Calu3 (cell line): ENCODE results near the gene MT1B. TPM values are rescaled to one million over a fixed set of nuclear protein-coding genes. Genes with fewer than 3 reads are reported as not detected.
A peak's percentile ranks its signal among the peaks of the same experiment; 100 is the strongest.

Experiments used
- Bru-seq: library from RNA; stranded (reverse); fragments of 400-500 nt; gene quantifications from one replicate; lab custom pipeline; 2021; lab: Mats Ljungman, UMichigan
- BruChase-seq, 2 experiments: library from RNA; stranded (reverse); fragments of 400-500 nt; gene quantifications; one replicate each; lab custom pipeline; 2021; lab: Mats Ljungman, UMichigan
- BruUV-seq: library from RNA; stranded (reverse); fragments of 400-500 nt; replicated peaks from 2 replicates; lab custom pipeline; 2021; lab: Mats Ljungman, UMichigan
- CTCF ChIA-PET: fragments of 300-600 bp; sonication (Branson Sonifier 250); formaldehyde crosslinking; loops from one replicate; lab custom pipeline; 2022; ENCODE audit warnings: antibody characterized with exemption; lab: Charles Lee
- DNase-seq: peaks from one replicate; pipeline ENCODE4 v3.0.0; 2022
- H3K27ac Mint-ChIP-seq: one replicate; pipeline ENCODE4 v1.8.0; 2022; ENCODE audit warnings: mixed read lengths; ENCODE audit not compliant: unreplicated experiment
- H3K27me3 Mint-ChIP-seq: one replicate; pipeline ENCODE4 v1.8.0; 2022; ENCODE audit warnings: mixed read lengths; ENCODE audit not compliant: unreplicated experiment
- H3K36me3 Mint-ChIP-seq: one replicate; pipeline ENCODE4 v1.8.0; 2022; ENCODE audit warnings: mild to moderate bottlenecking, moderate library complexity, mixed read lengths; ENCODE audit not compliant: insufficient read depth, unreplicated experiment
- H3K4me1 Mint-ChIP-seq: one replicate; pipeline ENCODE4 v1.8.0; 2022; ENCODE audit warnings: mild to moderate bottlenecking, low read depth, mixed read lengths; ENCODE audit not compliant: unreplicated experiment
- H3K4me3 Mint-ChIP-seq: one replicate; pipeline ENCODE4 v1.8.0; 2022; ENCODE audit warnings: mild to moderate bottlenecking, low read depth, moderate library complexity, mixed read lengths; ENCODE audit not compliant: unreplicated experiment
- H3K9me3 Mint-ChIP-seq: one replicate; pipeline ENCODE4 v1.8.0; 2022; ENCODE audit warnings: low read depth, mixed read lengths; ENCODE audit not compliant: unreplicated experiment
- intact Hi-C: fragments of 100-400 bp; cut with micrococcal nuclease; formaldehyde crosslinking; loops from one replicate; pipeline ENCODE4 v1.10.0; 2022; ENCODE audit not compliant: unreplicated experiment
- long read RNA-seq: library from polyadenylated mRNA; stranded (forward); transcript quantifications from one replicate; pipeline ENCODE4 v2.0.0, GENCODE V29; 2022
- total RNA-seq: library from RNA; stranded (reverse); gene quantifications from 2 replicates; pipeline ENCODE4 v1.2.3, GENCODE V29; 2022
- TF ChIP-seq, protein P1 (sequence below): fragments of 200-600 bp; IDR thresholded peaks from one replicate; pipeline ENCODE4 v1.8.0; 2022; ENCODE audit warnings: antibody characterized with exemption; ENCODE audit not compliant: unreplicated experiment

MT1B gene
- total RNA-seq: not detected in 2 replicates
- Bru-seq, nascent RNA: not detected
- not detected for BruChase-seq, experiment 1, labeled RNA remaining after a 6-hour chase
- BruChase-seq, experiment 2, labeled RNA remaining after a 2-hour chase: not detected
- long read RNA-seq: 0 reads

DNA sequence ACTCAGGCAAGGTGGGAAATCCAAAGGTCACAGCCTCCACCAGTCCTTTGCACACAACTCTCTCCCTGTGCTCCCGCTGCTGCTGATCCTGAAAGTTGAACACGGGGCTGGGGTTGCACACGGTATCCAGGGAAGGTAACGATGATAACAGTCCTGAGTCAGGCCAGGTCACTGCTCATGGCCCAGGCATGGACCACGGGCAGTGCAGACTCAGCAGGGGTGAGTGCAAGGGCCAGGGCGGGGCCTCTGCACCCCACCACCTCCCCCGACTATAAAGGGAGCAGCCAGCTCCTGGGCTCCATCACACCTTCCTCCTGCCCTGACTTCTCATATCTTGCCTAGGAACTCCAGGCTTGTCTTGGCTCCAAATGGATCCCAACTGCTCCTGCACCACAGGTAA, at the start of gene MT1B:
Gene MT1B, plus strand, starts transcription at position 301 of the 400 bp plus-strand sequence. Its CDS starts 68 bp downstream, at position 369.
- no peak within 1 kb of the TSS for H3K27ac Mint-ChIP-seq
- DNase-seq: no peak
- CTCF ChIA-PET: no interaction called here
- no peak within 1 kb of the TSS for H3K4me3 Mint-ChIP-seq
- peaks cover 58% of the 10 kb centered on the region for H3K27me3 Mint-ChIP-seq
- no TSS peak for BruUV-seq
- no peaks in the 10 kb centered on the region for H3K36me3 Mint-ChIP-seq
- H3K4me1 Mint-ChIP-seq: no peaks in the 10 kb centered on the region
- intact Hi-C loops: no loop called here
- TF ChIP-seq, protein P1, sequence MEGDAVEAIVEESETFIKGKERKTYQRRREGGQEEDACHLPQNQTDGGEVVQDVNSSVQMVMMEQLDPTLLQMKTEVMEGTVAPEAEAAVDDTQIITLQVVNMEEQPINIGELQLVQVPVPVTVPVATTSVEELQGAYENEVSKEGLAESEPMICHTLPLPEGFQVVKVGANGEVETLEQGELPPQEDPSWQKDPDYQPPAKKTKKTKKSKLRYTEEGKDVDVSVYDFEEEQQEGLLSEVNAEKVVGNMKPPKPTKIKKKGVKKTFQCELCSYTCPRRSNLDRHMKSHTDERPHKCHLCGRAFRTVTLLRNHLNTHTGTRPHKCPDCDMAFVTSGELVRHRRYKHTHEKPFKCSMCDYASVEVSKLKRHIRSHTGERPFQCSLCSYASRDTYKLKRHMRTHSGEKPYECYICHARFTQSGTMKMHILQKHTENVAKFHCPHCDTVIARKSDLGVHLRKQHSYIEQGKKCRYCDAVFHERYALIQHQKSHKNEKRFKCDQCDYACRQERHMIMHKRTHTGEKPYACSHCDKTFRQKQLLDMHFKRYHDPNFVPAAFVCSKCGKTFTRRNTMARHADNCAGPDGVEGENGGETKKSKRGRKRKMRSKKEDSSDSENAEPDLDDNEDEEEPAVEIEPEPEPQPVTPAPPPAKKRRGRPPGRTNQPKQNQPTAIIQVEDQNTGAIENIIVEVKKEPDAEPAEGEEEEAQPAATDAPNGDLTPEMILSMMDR: no peak
- H3K9me3 Mint-ChIP-seq: no peaks in the 10 kb centered on the region

DNA sequence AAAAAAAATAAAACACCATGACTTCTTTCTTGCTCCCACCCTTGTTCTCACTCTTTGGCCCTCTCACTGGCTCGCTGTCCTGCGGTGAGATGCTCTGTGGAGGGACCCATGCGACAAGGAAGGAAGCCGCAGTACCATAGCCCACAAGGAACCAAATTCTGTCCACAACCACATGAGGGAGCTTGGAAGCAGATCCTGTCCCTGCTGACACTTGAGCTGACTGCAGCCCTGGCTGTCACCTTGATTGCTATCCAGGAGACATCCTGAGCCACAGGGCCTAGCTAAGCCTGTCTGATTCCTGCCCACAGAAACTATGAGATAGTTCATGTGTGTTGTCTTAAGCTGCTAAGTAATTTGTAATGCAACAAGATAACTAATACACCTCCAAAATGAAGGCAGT, 48.1 kb upstream of the MT1B start:
- TF ChIP-seq, protein P1: peak; percentile 40
- intact Hi-C loops: loop anchor here (1.0 kb wide), 1 partner anchor 99 kb away; no protein-coding TSS in a partner anchor
- CTCF ChIA-PET: interaction anchor here (0.5 to 4.2 kb wide), 9 partner anchors 15 to 660 kb away, joined by 3 to 71 read pairs (median 4); partner anchors contain the start of gene MT1F
- Mint-ChIP-seq H3K27me3 (peaks cover 29% of the 10 kb centered on the region), H3K4me3 (no peak overlapping the region), H3K4me1 (peaks cover 20% of the 10 kb centered on the region), H3K27ac (no peak overlapping the region), H3K36me3 (peaks cover 8% of the 10 kb centered on the region), H3K9me3 (no peaks in the 10 kb centered on the region)
- BruUV-seq: no TSS peak
- peak; percentile 66 for DNase-seq

DNA sequence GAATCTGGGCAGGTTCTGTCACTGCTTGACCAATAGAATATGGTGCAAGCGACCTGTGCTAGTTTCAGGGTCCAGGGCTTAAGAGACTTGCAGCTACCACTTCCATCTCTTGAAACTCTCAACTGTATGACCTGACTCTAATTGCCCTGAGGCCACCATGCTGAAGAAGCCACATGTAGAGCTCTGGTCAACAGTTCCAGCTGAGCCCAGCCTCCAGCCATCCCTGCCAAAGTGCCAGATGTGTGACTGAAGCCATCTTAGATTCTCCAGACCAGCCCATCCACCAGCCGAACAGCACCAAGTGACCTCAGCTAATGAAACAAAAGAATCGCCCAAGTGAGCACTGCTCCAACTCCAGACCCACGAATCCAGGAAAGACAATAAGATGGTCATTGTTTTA, 46.7 kb upstream of the MT1B start:
- Mint-ChIP-seq H3K27me3 (peaks cover 27% of the 10 kb centered on the region), H3K4me3 (no peak overlapping the region)

DNA sequence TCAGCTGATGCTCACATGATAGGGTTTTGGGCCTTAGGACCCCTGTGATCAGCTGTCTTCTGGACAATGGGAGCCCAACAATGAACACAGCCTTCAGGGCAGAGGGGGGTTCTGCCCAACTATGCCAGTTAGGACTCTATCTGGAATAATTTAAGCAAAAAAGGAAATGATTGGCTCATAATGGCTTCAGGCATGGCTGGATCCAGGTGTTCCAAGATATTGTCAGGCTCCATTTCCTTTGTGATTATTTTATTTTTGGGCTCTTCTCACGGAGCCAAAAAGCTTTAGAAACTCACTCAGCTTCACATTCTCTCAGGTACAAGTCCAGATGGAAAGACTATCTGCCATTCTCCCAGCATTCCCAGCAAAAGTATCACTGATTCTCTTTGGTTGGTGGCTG, 46.2 kb upstream of the MT1B start:
- Mint-ChIP-seq H3K27ac (no peak overlapping the region), H3K4me1 (peaks cover 32% of the 10 kb centered on the region), H3K36me3 (peaks cover 18% of the 10 kb centered on the region), H3K4me3 (no peak overlapping the region), H3K27me3 (peaks cover 22% of the 10 kb centered on the region), H3K9me3 (no peaks in the 10 kb centered on the region)
- CTCF ChIA-PET: interaction anchor here (0.6 to 4.2 kb wide), 4 partner anchors 14 to 988 kb away, joined by 3 to 71 read pairs (median 4); no protein-coding TSS in a partner anchor
- intact Hi-C loops: no loop called here
- TF ChIP-seq, protein P1: no peak
- no peak for DNase-seq
- no TSS peak for BruUV-seq

More for the DNA sequence above, 46.7 kb upstream of the MT1B start:
- BruUV-seq: no TSS peak
- H3K4me1 Mint-ChIP-seq: peaks cover 32% of the 10 kb centered on the region
- H3K36me3 Mint-ChIP-seq: peaks cover 18% of the 10 kb centered on the region
- H3K9me3 Mint-ChIP-seq: no peaks in the 10 kb centered on the region
- intact Hi-C loops: no loop called here
- CTCF ChIA-PET: interaction anchor here (0.6 to 4.2 kb wide), 3 partner anchors 15 to 1419 kb away, joined by 3 to 71 read pairs (median 3); no protein-coding TSS in a partner anchor
- H3K27ac Mint-ChIP-seq: no peak overlapping the region
- DNase-seq: no peak
- TF ChIP-seq, protein P1: no peak
